ENCODE results near the gene KCNT1. TPM values are rescaled to one million over a fixed set of nuclear protein-coding genes. Genes with fewer than 3 reads are reported as not detected.

The KCNT1 gene
- total RNA-seq, 6 experiments from 2014 or later: not detected

DNA sequence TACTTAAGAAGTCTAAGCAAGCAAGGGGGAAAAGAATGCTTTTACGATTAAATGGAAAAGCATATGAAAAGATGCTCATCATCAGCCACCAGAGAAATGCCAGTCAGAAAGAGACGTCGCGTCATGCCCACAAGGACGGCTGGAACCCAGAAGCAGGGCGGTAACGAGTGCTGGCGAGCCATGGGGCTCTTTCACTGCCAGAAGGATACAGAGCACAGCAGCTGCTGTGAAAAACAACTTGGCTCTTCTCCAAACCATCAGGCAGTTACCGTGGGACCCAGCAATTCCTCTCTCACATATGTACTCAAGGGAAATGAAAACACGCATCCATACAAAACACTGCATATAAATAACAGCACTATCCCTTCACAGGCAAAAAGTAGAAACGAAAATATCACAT lies 109.8 kb downstream of the KCNT1 start:
- no peak overlapping the region for H3K4me3 Mint-ChIP-seq
- no peak for DNase-seq
- TF ChIP-seq, protein P1, sequence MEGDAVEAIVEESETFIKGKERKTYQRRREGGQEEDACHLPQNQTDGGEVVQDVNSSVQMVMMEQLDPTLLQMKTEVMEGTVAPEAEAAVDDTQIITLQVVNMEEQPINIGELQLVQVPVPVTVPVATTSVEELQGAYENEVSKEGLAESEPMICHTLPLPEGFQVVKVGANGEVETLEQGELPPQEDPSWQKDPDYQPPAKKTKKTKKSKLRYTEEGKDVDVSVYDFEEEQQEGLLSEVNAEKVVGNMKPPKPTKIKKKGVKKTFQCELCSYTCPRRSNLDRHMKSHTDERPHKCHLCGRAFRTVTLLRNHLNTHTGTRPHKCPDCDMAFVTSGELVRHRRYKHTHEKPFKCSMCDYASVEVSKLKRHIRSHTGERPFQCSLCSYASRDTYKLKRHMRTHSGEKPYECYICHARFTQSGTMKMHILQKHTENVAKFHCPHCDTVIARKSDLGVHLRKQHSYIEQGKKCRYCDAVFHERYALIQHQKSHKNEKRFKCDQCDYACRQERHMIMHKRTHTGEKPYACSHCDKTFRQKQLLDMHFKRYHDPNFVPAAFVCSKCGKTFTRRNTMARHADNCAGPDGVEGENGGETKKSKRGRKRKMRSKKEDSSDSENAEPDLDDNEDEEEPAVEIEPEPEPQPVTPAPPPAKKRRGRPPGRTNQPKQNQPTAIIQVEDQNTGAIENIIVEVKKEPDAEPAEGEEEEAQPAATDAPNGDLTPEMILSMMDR (IDR thresholded peaks at IDR 0.05): no peak
- H3K36me3 Mint-ChIP-seq (ENCODE audit: low read depth): peaks cover 19% of the 10 kb centered on the region
- no peaks in the 10 kb centered on the region for H3K9me3 Mint-ChIP-seq
- peaks cover 8% of the 10 kb centered on the region for H3K27me3 Mint-ChIP-seq (ENCODE audit: insufficient read depth)
- peaks cover 15% of the 10 kb centered on the region for H3K4me1 Mint-ChIP-seq (ENCODE audit: low read depth)
- no peak overlapping the region for H3K27ac Mint-ChIP-seq

DNA sequence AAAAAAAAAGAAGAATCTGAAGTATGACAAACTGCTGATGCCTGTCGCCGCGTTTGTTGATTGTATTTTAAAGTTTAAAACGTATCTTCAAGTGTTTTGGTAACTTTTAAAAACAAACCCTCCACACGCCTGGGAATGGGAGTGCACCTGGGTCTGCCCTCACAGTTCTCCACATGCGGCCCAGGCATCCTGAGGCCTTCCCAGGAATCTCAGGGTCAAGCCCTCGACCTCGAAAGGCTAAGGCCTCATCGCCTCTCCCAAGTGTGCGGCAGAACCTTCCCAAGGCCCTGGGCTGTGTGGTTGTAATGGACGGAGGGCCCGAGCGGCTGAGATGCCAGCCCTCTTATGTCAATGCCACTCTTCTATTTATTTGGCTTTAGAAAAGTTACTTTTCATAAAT lies 111.0 kb downstream of the KCNT1 start:
- H3K27ac Mint-ChIP-seq: no peak overlapping the region
- H3K36me3 Mint-ChIP-seq (ENCODE audit: low read depth): peaks cover 19% of the 10 kb centered on the region
- DNase-seq: no peak

DNA sequence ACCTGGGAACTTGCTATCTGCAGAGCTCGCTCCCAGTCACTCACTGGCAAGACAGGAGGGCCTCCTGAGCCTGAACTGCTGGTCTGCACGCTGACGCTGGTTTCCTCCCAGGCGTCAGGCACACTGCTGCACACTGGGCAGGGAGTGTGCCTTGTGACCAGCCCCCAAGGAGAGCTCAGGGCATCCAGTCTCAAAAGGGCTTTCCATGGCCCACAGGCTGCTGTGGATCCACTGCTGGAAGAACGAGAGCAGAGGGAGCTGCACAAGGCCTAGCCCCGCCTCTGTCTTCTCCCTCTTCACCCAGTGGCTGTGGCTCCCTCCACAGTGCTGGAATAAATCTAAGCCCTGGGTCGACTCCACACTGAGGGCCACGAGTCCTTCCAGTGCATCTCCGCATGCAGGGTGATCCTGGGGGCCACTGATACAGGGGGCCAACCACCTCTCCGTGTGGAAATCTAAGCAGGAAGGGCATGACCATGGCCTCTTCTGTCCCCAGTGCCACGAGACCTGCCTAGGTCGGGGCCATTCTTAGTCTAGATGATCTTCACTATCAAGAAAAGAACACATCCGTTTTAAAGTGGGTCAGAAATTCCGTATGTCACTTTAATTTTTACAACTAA lies 111.8 kb downstream of the KCNT1 start:
- Mint-ChIP-seq H3K4me3 (no peak overlapping the region), H3K27me3 (ENCODE audit: insufficient read depth) (peaks cover 5% of the 10 kb centered on the region), H3K36me3 (ENCODE audit: low read depth) (peaks cover 19% of the 10 kb centered on the region), H3K9me3 (no peaks in the 10 kb centered on the region), H3K27ac (no peak overlapping the region), H3K4me1 (ENCODE audit: low read depth) (peaks cover 13% of the 10 kb centered on the region)
- TF ChIP-seq, protein P1 (IDR thresholded peaks at IDR 0.05): no peak
- DNase-seq: no peak

More for the DNA sequence above, 111.0 kb downstream of the KCNT1 start:
- H3K9me3 Mint-ChIP-seq: no peaks in the 10 kb centered on the region
- peaks cover 5% of the 10 kb centered on the region for H3K27me3 Mint-ChIP-seq (ENCODE audit: insufficient read depth)
- H3K4me1 Mint-ChIP-seq (ENCODE audit: low read depth): peaks cover 15% of the 10 kb centered on the region
- TF ChIP-seq, protein P1 (IDR thresholded peaks at IDR 0.05): no peak
- H3K4me3 Mint-ChIP-seq: no peak overlapping the region

DNA sequence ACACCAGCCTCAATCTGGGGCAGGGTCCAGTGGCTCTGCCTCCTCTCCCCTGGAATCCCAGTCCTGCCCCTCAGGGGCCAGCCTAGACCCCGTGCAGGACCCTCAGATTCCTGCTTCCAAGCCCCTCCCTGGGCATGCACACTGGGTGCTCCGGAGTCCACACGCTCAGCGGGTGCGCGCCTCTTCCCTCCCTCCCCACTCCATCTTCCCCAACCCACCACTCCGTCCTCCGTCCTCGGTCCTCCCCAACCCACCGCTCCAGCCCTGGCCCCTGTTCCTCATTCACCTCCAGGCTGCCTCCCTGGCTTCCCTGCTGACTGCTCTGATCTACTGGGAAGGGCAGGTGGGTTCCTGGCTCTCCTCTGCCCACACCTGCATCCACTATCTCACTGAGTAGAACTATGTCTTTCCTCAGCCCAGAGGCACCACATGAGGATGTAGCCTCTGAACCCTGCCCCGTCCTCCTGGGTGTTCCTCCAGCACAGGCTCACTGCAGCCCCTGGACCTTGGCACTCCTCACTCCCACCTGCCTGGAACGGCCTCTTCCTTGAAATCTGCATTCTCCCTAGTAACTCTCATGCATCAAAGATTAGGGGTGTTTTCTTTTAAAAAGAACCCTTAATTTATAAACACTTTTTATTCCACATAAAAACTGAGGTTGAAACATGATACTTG lies 112.6 kb downstream of the KCNT1 start:
- TF ChIP-seq, protein P1 (IDR thresholded peaks at IDR 0.05): no peak
- no peak overlapping the region for H3K4me3 Mint-ChIP-seq
- H3K9me3 Mint-ChIP-seq: no peaks in the 10 kb centered on the region
- peaks cover 5% of the 10 kb centered on the region for H3K27me3 Mint-ChIP-seq (ENCODE audit: insufficient read depth)
- H3K36me3 Mint-ChIP-seq (ENCODE audit: low read depth): peaks cover 23% of the 10 kb centered on the region
- peaks cover 5% of the 10 kb centered on the region for H3K4me1 Mint-ChIP-seq (ENCODE audit: low read depth)
- DNase-seq: no peak
- no peak overlapping the region for H3K27ac Mint-ChIP-seq

DNA sequence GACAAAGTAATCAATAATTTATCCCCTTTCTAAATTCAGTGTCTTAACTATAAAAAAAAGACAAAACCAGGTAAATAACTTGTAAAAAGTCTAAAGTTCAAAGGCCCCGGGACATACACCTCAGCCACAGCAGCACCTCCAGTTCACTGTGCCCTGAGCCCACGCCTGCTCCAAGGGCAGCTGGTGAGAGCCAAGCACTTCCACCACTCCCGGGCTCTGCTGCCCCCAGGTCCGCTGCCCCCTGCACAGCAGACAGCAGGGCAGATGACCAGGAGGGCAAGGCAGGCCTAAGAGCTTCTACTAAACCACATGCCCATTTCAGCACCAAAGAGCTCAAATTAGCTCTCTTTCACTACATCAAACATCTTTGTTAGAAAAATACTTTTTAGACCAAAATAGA lies 113.4 kb downstream of the KCNT1 start:
- H3K4me3 Mint-ChIP-seq: no peak overlapping the region
- H3K36me3 Mint-ChIP-seq (ENCODE audit: low read depth): peaks cover 23% of the 10 kb centered on the region
- H3K27ac Mint-ChIP-seq: no peak overlapping the region

More for the DNA sequence above, 113.4 kb downstream of the KCNT1 start:
- TF ChIP-seq, protein P1 (IDR thresholded peaks at IDR 0.05): no peak
- H3K9me3 Mint-ChIP-seq: no peaks in the 10 kb centered on the region
- peaks cover 5% of the 10 kb centered on the region for H3K27me3 Mint-ChIP-seq (ENCODE audit: insufficient read depth)
- H3K4me1 Mint-ChIP-seq (ENCODE audit: low read depth): no peaks in the 10 kb centered on the region
- no peak for DNase-seq
